KOPT-K1 (cell line): Measurements from ENCODE around the gene ZNF804B.

ENCODE experiments used
- H3K27ac ChIP-seq: fragments of 200-600 bp; sonication (generic); 2 replicates; pipeline ENCODE4 v1.5.1; 2016; ENCODE audit warnings: antibody characterized with exemption, mild to moderate bottlenecking, low read depth, low read length; ENCODE audit not compliant: poor library complexity, severe bottlenecking
- H3K36me3 ChIP-seq: fragments of 200-600 bp; sonication (generic); 2 replicates; pipeline ENCODE4 v1.5.1; 2017; ENCODE audit warnings: antibody characterized with exemption, mild to moderate bottlenecking, low read length, moderate library complexity; ENCODE audit not compliant: insufficient read depth
- H3K9me3 ChIP-seq: fragments of 200-600 bp; sonication (generic); 2 replicates; pipeline ENCODE4 v1.5.1; 2017; ENCODE audit warnings: antibody characterized with exemption, low read length, mild to moderate bottlenecking; ENCODE audit not compliant: insufficient read depth, poor library complexity, severe bottlenecking

Gene ZNF804B

DNA sequence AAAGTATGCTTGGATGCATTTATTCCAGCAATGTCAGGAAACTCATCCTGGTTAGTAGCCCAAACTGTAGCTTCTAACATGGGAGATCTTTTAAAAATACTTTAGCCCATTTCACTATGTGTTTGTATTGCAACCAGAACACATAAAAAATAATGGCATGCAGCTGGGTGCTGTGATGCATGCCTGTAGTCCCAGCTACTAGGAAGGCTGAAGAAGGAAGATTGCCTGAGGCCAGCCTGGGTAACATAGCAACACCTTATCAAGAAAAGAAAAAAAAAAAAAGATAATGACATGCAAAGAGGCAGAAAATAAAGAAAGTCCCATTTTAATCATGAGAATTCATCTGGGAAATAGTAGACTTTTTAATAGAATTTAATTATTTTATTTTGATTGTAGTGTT, 553.1 kb downstream of the ZNF804B start:
- Histone ChIP-seq H3K27ac (no peak overlapping the region), H3K36me3 (no peaks in the 10 kb centered on the region), H3K9me3 (no peaks in the 10 kb centered on the region)

- Histone ChIP-seq H3K36me3 (no peaks in the 10 kb centered on the region), H3K9me3 (no peaks in the 10 kb centered on the region), H3K27ac (no peak overlapping the region)
These were observed 557.2 kb downstream of the ZNF804B start for GRCh38 chr7:89316584-89317251.

DNA sequence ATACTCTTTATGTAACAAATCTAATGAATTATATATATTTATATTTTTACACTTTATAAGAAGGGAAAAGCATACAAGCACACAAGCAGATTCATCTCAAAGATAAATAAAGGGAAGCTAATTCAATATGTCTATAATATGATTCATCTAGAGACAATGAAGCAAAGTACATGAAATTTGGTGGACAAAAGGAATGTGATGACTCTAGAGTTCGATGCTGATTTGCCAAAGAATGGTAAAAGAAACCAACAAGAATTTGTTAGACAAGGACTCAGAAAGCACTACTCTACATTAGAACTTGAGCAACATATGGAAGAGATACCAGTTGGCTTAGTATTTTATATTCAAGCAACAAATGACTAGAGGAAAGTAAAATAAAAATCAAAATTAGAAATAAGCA, 572.5 kb downstream of the ZNF804B start:
- Histone ChIP-seq H3K9me3 (no peaks in the 10 kb centered on the region), H3K27ac (no peak overlapping the region), H3K36me3 (no peaks in the 10 kb centered on the region)

GRCh38 chr7:89334797-89335196, 575.3 kb downstream of the ZNF804B start:
- H3K36me3 ChIP-seq = no peaks in the 10 kb centered on the region
- no peaks in the 10 kb centered on the region for H3K9me3 ChIP-seq
- H3K27ac ChIP-seq = no peak overlapping the region

DNA sequence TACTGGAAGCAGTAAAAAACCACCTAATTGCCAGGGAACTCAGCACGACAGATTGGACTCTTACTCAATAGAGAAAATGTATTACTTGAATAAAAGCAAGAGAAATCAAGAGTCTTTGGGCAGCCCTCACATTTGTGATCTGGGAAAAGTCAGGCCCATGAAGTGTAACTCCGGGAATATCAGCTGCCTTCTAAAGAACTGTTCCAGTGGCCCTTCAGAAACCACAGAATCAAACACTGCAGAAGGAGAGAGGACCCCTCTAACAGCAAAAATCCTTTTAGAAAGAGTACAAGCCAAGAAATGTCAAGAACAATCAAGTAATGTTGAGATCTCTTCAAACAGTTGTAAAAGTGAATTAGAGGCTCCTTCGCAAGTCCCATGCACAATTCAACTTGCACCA, 576.0 kb downstream of the ZNF804B start:
- H3K36me3 ChIP-seq = no peaks in the 10 kb centered on the region
- no peaks in the 10 kb centered on the region for H3K9me3 ChIP-seq
- H3K27ac ChIP-seq = no peak overlapping the region

- Histone ChIP-seq H3K9me3 (no peaks in the 10 kb centered on the region), H3K36me3 (no peaks in the 10 kb centered on the region), H3K27ac (no peak overlapping the region)
These were observed 576.6 kb downstream of the ZNF804B start for GRCh38 chr7:89336121-89336520.

- H3K9me3 ChIP-seq = no peaks in the 10 kb centered on the region
- no peaks in the 10 kb centered on the region for H3K36me3 ChIP-seq
- H3K27ac ChIP-seq = no peak overlapping the region
These were observed 580.2 kb downstream of the ZNF804B start for GRCh38 chr7:89339748-89340147.

DNA sequence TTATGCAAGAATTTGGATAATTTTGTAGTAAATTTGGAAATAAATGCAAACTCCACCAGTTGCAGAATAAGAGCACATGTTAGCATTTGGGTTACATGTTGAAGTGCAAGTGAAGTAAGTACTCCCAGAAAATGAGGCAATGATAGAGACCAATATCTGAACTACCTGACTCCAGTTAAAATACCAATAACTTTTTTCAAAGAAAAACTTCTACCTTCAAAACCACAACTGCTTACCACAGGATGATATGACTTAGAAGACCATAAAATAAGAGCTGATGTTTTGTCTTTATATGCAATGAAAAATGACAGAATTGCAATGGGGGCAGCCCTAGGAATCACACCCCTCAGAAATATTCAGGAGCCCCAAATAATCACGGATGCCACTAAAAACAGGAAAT, 597.6 kb downstream of the ZNF804B start:
- no peaks in the 10 kb centered on the region for H3K9me3 ChIP-seq
- no peak overlapping the region for H3K27ac ChIP-seq
- H3K36me3 ChIP-seq = no peaks in the 10 kb centered on the region

DNA sequence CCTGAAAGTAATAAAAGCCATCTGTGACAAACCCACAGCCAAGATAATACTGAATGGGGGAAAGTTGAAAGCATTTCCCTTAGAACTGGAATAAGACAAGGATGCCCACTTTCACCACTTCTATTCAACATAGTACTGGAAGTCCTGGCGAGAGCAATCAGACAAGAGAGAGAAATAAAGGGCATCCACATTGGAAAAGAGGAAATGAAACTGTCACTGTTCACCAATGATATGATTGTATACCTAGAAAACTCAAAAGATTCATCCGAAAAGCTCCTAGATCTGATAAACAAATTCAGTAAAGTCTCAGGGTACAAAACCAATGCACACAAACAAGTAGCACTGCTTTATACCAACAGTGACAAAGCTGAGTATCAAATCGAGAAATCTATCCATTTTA, 617.7 kb downstream of the ZNF804B start:
- H3K36me3 ChIP-seq = no peaks in the 10 kb centered on the region
- no peak overlapping the region for H3K27ac ChIP-seq
- no peaks in the 10 kb centered on the region for H3K9me3 ChIP-seq

GRCh38 chr7:89385411-89385810, 625.9 kb downstream of the ZNF804B start:
- Histone ChIP-seq H3K36me3 (no peaks in the 10 kb centered on the region), H3K9me3 (no peaks in the 10 kb centered on the region), H3K27ac (no peak overlapping the region)
